GM18505 (cell line): ENCODE measurements around the gene MROH7.
"Not testable (repeated sequence)": the region's sequence is repeated elsewhere in the genome, so short reads cannot be mapped to it uniquely, and the experiment has no call there.

ENCODE experiments used
- ATAC-seq: cut with Tn5 transposase; IDR thresholded peaks from one replicate; pipeline ENCODE4 v1.9.1; 2021; ENCODE audit not compliant: unreplicated experiment
- POLR2A ChIP-seq: IDR thresholded peaks from 4 replicates; pipeline ENCODE4 v1.6.1; 2011; ENCODE audit warnings: borderline replicate concordance; ENCODE audit not compliant: insufficient read depth, insufficient read length; ENCODE audit errors: extremely low read depth

Gene MROH7

DNA sequence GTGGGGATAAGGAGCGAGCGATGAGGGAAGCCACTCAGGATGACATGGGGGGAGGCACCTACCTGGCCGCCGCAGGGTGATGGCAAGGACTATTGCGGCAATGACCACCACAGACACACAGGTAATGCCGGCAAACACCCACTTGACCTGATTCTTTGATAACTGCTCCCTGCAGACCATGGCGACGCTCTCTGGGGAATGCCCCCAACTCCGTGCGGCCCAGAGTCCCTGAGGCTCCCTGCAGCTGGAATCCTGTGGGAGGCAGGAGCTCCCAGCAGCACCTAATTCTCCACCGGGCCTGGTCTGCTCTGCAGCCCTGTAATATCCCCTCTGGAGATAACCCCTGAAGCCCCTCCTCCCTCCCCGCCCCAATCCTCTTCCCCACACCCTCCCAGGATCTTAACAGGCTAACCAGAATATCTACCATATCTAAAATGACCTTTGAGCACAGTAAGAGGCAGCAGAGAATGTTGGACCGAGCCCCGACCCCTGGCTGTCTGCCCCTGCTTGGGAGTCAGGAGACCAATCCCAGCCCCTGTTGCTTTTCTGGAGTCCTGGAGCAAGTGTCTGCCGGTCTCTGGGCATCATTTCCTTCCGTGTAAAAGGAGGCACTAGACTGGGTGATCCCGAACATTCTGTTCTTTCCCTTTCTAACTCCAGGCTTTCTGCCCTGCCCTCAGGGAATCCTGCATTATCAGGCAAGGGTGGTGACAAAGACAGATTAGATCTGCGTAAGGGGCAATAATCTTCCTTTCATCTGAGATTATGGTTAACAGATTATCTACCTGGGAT is 18.2 kb upstream of the MROH7 start, which contains the start of gene FAM151A:
TSS of gene FAM151A (minus strand) at position 310 of the 792 bp plus-strand sequence. CDS start at position 180, 130 bp downstream.
- TF ChIP-seq POLR2A, result no peak
- no peak for ATAC-seq

- TF ChIP-seq POLR2A, result no peak
- no peak for ATAC-seq
Observed at GRCh38 chr1:54624466-54625464, 16.8 kb upstream of the MROH7 start.

- no peak for ATAC-seq
- no peak for TF ChIP-seq POLR2A
Observed at GRCh38 chr1:54627196-54627595, 14.4 kb upstream of the MROH7 start.

- ATAC-seq, result not testable (repeated sequence)
Observed at GRCh38 chr1:54635804-54636203, 5.8 kb upstream of the MROH7 start.

DNA sequence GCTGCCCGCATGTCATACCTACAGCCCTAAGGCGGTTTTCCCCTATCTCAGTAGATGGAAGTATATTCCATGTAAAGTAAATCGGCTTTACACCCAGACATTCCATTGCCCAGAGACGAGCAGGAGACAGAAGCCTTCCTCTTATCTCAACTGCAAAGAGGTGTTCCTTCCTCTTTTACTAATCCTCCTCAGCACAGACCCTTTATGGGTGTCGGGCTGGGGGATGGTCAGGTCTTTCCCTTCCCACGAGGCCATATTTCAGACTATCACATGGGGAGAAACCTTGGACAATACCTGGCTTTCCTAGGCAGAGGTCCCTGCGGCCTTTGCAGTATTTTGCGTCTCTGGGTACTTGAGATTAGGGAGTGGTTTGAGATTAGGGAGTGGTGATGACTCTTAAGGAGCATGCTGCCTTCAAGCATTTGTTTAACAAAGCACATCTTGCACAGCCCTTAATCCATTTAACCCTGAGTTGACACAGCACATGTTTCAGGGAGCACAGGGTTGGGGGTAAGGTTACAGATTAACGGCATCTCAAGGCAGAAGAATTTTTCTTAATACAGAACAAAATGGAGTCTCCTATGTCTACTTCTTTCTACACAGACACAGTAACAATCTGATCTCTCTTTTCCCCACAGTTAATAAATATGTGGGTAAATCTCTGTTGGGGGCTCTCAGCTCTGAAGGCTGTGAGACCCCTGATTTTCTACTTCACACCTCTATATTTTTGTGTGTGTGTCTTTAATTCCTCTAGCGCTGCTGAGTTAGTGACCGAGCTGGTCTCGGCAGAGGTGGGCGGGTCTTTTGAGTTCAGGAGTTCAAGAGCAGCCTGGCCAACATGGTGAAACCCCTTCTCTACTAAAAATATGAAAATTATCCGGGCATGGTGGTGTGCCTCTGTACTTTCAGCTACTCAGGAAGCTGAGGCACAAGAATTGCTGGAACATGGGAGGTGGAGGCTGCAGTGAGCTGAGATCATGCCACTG is 4.8 kb upstream of the MROH7 start:
- not testable (repeated sequence) for ATAC-seq

- no peak for TF ChIP-seq POLR2A
- no peak for ATAC-seq
Observed at GRCh38 chr1:54640361-54640760, 1.2 kb upstream of the MROH7 start.

- no peak for TF ChIP-seq POLR2A
Observed at GRCh38 chr1:54643736-54644135, 2.1 kb downstream of the MROH7 start.

GRCh38 chr1:54645806-54646676 is 4.5 kb downstream of the MROH7 start:
- ATAC-seq, result no peak

More at GRCh38 chr1:54643736-54644135, 2.1 kb downstream of the MROH7 start:
- ATAC-seq, result no peak

DNA sequence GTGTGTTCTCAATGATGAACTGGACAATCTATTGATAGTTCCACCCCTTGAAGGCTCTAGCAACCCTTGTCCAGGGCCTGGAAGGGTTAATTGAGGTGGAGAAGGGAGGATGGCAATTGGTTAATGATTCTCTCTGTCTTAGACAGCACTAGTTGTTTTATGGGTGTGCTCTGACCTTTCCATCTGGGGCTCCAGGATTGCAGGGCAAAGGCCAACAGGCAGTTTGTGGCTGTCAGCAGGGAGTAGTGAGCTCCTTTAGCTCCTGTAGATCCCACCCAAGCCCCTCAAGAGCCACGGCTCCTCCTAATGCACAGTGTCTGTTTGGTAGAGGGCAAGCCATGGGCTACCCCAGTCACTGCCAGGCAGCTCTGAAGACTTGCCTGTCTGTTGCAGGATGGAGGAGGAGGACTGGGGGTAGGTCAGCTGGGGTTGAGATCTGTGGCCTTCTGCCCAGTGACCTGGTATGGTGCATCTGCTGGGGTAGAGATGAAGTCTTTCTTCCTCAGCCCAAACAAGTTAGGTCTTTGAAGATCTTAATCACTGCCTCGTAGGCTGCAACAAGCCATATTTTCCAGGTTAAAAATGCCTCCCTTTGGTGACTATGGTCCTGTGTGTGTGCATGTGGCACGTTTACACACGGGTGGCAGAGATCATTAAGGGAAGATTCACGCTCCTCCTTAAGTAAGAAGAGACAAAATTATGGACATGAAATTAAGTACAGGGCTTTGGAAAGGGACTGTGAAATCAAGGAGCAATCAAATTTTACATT is 7.7 kb downstream of the MROH7 start:
- no peak for ATAC-seq
- no peak for TF ChIP-seq POLR2A

More at GRCh38 chr1:54645806-54646676, 4.5 kb downstream of the MROH7 start:
- no peak for TF ChIP-seq POLR2A

DNA sequence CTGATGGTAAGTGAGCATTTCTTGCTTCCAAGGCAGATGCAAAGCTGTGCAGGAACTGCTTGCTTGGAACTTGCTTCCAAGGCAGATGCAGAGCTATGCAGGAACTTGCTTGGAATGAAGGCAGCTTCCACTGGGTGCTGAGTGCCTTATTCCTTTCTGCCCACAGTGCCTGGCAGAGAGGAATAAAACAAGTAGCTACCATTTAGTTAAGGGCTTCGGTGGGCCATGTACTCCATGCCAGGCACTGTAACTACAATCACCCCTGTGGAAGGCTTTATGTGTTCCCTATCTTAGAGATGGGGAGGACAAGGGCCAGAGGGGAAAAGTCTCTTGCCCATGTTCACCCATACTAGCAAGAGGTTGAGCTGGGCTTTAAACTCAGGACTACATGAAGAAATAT is 8.3 kb downstream of the MROH7 start:
- ATAC-seq, result no peak
- TF ChIP-seq POLR2A, result no peak

DNA sequence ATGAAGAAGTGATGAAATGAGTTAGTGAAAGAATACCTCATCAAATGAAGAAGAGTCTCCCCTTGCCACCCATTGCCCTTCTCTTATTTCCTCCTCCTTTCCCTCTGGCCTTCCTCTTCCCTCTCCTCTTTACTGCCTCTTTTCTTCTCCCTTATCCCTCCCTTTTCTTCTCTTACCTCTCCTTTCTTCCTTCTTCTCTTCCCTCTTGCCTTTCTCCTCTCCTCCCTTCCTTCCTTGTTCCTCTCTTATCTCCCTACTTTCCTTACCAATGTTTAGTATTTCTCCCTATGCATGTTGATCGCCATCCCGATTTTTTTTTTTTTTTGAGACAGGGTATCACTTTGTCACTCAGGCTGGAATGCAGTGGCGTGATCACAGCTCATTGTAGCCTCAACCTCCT is 8.8 kb downstream of the MROH7 start:
- TF ChIP-seq POLR2A, result no peak

More for the DNA sequence above, 8.8 kb downstream of the MROH7 start:
- no peak for ATAC-seq
